ENCODE results near the gene ARMCX2.
"Not testable (repeated sequence)": the region's sequence is repeated elsewhere in the genome, so short reads cannot be mapped to it uniquely, and the experiment has no call there.

The ARMCX2 gene
- long read RNA-seq, donor 1, transcript ARMCX2-203 (6 exons, 2,674 nt) = major isoform, 5 of 10 reads
- long read RNA-seq, donor 1, partial matches to known transcripts = 0 of 10 reads
- long read RNA-seq, donor 1, other reads (novel, unspliced or antisense) = 0 of 10 reads
- long read RNA-seq, donor 2, partial matches to known transcripts = 0 of 6 reads
- long read RNA-seq, donor 2, other reads (novel, unspliced or antisense) = 0 of 6 reads
- long read RNA-seq, donor 3, partial matches to known transcripts = 16 of 20 reads
- long read RNA-seq, donor 3, other reads (novel, unspliced or antisense) = 0 of 20 reads
- long read RNA-seq, donor 4, partial matches to known transcripts = 0 of 4 reads
- long read RNA-seq, donor 4, other reads (novel, unspliced or antisense) = 0 of 4 reads
- long read RNA-seq, donor 5, partial matches to known transcripts = 0 of 9 reads
- long read RNA-seq, donor 5, other reads (novel, unspliced or antisense) = 6 of 9 reads
- long read RNA-seq, donor 6, partial matches to known transcripts = 0 of 6 reads
- long read RNA-seq, donor 6, other reads (novel, unspliced or antisense) = 0 of 6 reads
- long read RNA-seq, donor 7, partial matches to known transcripts = 0 of 8 reads
- long read RNA-seq, donor 7, other reads (novel, unspliced or antisense) = 0 of 8 reads
- long read RNA-seq, donor 8, transcript ARMCX2-203 (6 exons, 2,674 nt) = major isoform, 6 of 9 reads
- long read RNA-seq, donor 8, partial matches to known transcripts = 0 of 9 reads
- long read RNA-seq, donor 8, other reads (novel, unspliced or antisense) = 0 of 9 reads

- DNase-seq = peak; percentile 63
Observed at GRCh38 chrX:101659601-101660063, at the start of gene ARMCX2. Gene ARMCX2 (minus strand): TSS chrX:101659850. CDS start chrX:101657588, 2,262 bp downstream.

- DNase-seq = no peak
Observed at GRCh38 chrX:101709384-101709783, 49.7 kb upstream of the ARMCX2 start.

- DNase-seq = no peak
Observed at GRCh38 chrX:101708163-101708562, 48.5 kb upstream of the ARMCX2 start.

- DNase-seq = no peak
Observed at GRCh38 chrX:101693476-101693875, 33.8 kb upstream of the ARMCX2 start.

- DNase-seq = no peak
Observed at GRCh38 chrX:101691835-101692234, 32.2 kb upstream of the ARMCX2 start.

GRCh38 chrX:101686574-101686973, 26.9 kb upstream of the ARMCX2 start:
- no peak for DNase-seq

- DNase-seq = no peak
Observed at GRCh38 chrX:101685923-101686322, 26.3 kb upstream of the ARMCX2 start.

- no peak for DNase-seq
Observed at GRCh38 chrX:101682723-101683122, 23.1 kb upstream of the ARMCX2 start.

GRCh38 chrX:101677028-101677427, 17.4 kb upstream of the ARMCX2 start:
- no peak for DNase-seq

- no peak for DNase-seq
Observed at GRCh38 chrX:101676571-101676970, 16.9 kb upstream of the ARMCX2 start.

- DNase-seq = no peak
Observed at GRCh38 chrX:101668143-101668542, 8.5 kb upstream of the ARMCX2 start.

GRCh38 chrX:101658661-101659491, 774 bp downstream of the ARMCX2 start:
- DNase-seq = peak; percentile 64

- no peak for DNase-seq
Observed at GRCh38 chrX:101657495-101657894, 2.2 kb downstream of the ARMCX2 start.

- no peak for DNase-seq
Observed at GRCh38 chrX:101656817-101657216, 2.8 kb downstream of the ARMCX2 start.

GRCh38 chrX:101655534-101655933, 4.1 kb downstream of the ARMCX2 start:
- DNase-seq = no peak

GRCh38 chrX:101647716-101648115, 11.9 kb downstream of the ARMCX2 start:
- not testable (repeated sequence) for DNase-seq

- DNase-seq = no peak
Observed at GRCh38 chrX:101642093-101642492, 17.6 kb downstream of the ARMCX2 start.

- DNase-seq = no peak
Observed at GRCh38 chrX:101639583-101639982, 20.1 kb downstream of the ARMCX2 start.

- DNase-seq = no peak
Observed at GRCh38 chrX:101619364-101619763, 40.3 kb downstream of the ARMCX2 start.

GRCh38 chrX:101617211-101618191, 42.1 kb downstream of the ARMCX2 start, which contains the start of gene ARMCX6:
Gene ARMCX6 (minus strand): TSS chrX:101618000. CDS start chrX:101616620, 1,380 bp downstream.
- DNase-seq = peak; percentile 71

- no peak for DNase-seq
Observed at GRCh38 chrX:101605728-101606127, 53.9 kb downstream of the ARMCX2 start.
